Measurements from ENCODE around the gene HS1BP3.

GRCh38 chr2:20666304-20667150, 15.6 kb upstream of the HS1BP3 start, which contains the start of gene GDF7:
- TF ChIP-seq CTCF (IDR thresholded peaks at IDR 0.05) (no peak), POLR2A (IDR thresholded peaks at IDR 0.05) (no peak)

All from lower leg skin (tissue), 3 donors.